SIG-M5 treated with dmso at 0.1 percent for 504 hours (cell line): ENCODE measurements around the gene KLK13.

Experiments
- DNase-seq: peaks from one replicate; lab custom pipeline; 2025; ENCODE audit not compliant: unreplicated experiment; lab: John Stamatoyannopoulos, UW

KLK13 gene

GRCh38 chr19:51023946-51024345, 40.9 kb downstream of the KLK13 start:
- DNase-seq: no peak

GRCh38 chr19:51022526-51022925, 42.4 kb downstream of the KLK13 start:
- no peak for DNase-seq

GRCh38 chr19:51020988-51021651, 43.8 kb downstream of the KLK13 start:
- peak; percentile 57 for DNase-seq

- DNase-seq: no peak
These were observed 45.4 kb downstream of the KLK13 start, which contains the start of gene KLK10 for GRCh38 chr19:51019544-51019925. KLK10 (minus strand) TSS chr19:51019709; CDS start chr19:51019130, 579 bp downstream.

GRCh38 chr19:51018745-51019543, 45.9 kb downstream of the KLK13 start:
- peak; percentile 5 for DNase-seq

- peak; percentile 37 for DNase-seq
These were observed 47.9 kb downstream of the KLK13 start for GRCh38 chr19:51016798-51017683.

- DNase-seq: no peak
These were observed 49.1 kb downstream of the KLK13 start for GRCh38 chr19:51015691-51016267.

GRCh38 chr19:51014242-51014641, 50.6 kb downstream of the KLK13 start:
- no peak for DNase-seq

- no peak for DNase-seq
These were observed 52.2 kb downstream of the KLK13 start for GRCh38 chr19:51012661-51013190.

GRCh38 chr19:51010066-51010795, 54.7 kb downstream of the KLK13 start:
- no peak for DNase-seq

- DNase-seq: no peak
These were observed 55.6 kb downstream of the KLK13 start for GRCh38 chr19:51009061-51009891.

GRCh38 chr19:51007488-51007887, 57.4 kb downstream of the KLK13 start:
- no peak for DNase-seq

- DNase-seq: no peak
These were observed 58.5 kb downstream of the KLK13 start for GRCh38 chr19:51006406-51006805.
